Peyer's patch (tissue), 4 donors: ENCODE measurements around the gene SUPT20H. TPM values are rescaled to one million over a fixed set of nuclear protein-coding genes. Genes with fewer than 3 reads are reported as not detected.

Experiments used
- DNase-seq, 3 donors: peaks; one replicate each; pipeline ENCODE4 v3.0.0-alpha.2; 2017 to 2019
- H3K27ac ChIP-seq, 4 donors: fragments of 200-600 bp; sonication (generic); one replicate each; pipeline ENCODE4 v1.5.1; 2016 to 2019
- H3K27me3 ChIP-seq, 2 donors: fragments of 200-600 bp; sonication (generic); one replicate each; pipeline ENCODE4 v1.5.1; 2019
- H3K36me3 ChIP-seq, 3 donors: fragments of 200-600 bp; sonication (generic); one replicate each; pipeline ENCODE4 v1.5.1; 2016 to 2019
- H3K4me1 ChIP-seq, 4 donors: fragments of 200-600 bp; sonication (generic); one replicate each; pipeline ENCODE4 v1.5.1; 2016 to 2019
- H3K4me3 ChIP-seq, 4 donors: fragments of 200-600 bp; sonication (generic); 1 replicate in 3 of 4; 2 replicates in 1 of 4; pipeline ENCODE4 v1.5.1; 2016 to 2019; ENCODE audit warnings: mild to moderate bottlenecking in 1 of 4
- H3K9me3 ChIP-seq, 4 donors: fragments of 200-600 bp; sonication (generic); one replicate each; pipeline ENCODE4 v1.5.1; 2016 to 2019; ENCODE audit warnings: mild to moderate bottlenecking in 1 of 4
- POLR2A ChIP-seq, 2 donors: fragments of 450-650 bp; IDR thresholded peaks; one replicate each; pipeline ENCODE4 v1.5.1; 2017; ENCODE audit warnings: antibody characterized with exemption in 2 of 2, mild to moderate bottlenecking in 2 of 2, moderate library complexity in 2 of 2
- total RNA-seq, 4 donors: library from RNA; depleted of rRNA; stranded (reverse); fragments of >200 nt; gene quantifications; one replicate each; pipeline ENCODE4 v1.1.0, GENCODE V29; 2016
- TF ChIP-seq, protein P1 (sequence below), 6 experiments: fragments of 450-650 bp in 4 of 6; fragments of 200-600 bp in 2 of 6; sonication (generic) in 1 of 6; IDR thresholded peaks; one replicate each; pipeline ENCODE4 v1.5.1; 2017 to 2019; ENCODE audit warnings: antibody characterized with exemption in 6 of 6, mild to moderate bottlenecking in 3 of 6, moderate library complexity in 1 of 6

Gene SUPT20H
- total RNA-seq, 4 donors from 2014 or later: 46.1 to 81.7 (median 61.7) TPM

DNA sequence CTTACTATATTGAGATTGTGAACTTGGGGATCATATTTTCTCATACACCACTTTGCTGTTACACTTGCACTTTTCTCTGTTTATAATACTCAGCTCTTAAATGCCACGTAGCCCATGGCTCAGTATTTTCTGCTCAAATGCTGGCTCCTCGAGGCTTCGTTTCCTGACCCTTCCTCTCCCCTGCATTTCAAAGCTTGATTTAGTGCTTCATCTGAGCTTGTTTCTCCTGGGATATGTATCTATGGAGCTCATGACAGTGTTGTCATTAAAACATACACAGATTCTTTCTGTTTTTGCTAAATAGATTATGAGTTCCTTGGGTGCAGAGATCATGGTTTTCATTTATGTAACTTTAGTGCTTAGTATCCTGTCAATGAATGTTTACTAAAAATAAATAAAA lies 34.6 kb upstream of the SUPT20H start:
- Histone ChIP-seq H3K9me3 (no peaks in the 10 kb centered on the region), H3K27ac (no peak overlapping the region), H3K36me3 (no peaks in the 10 kb centered on the region), H3K27me3 (no peaks in the 10 kb centered on the region), H3K4me3 (no peak overlapping the region), H3K4me1 (no peaks in the 10 kb centered on the region)
- no peak for DNase-seq
- no peak for TF ChIP-seq POLR2A (IDR thresholded peaks at IDR 0.05)
- TF ChIP-seq, protein P1, sequence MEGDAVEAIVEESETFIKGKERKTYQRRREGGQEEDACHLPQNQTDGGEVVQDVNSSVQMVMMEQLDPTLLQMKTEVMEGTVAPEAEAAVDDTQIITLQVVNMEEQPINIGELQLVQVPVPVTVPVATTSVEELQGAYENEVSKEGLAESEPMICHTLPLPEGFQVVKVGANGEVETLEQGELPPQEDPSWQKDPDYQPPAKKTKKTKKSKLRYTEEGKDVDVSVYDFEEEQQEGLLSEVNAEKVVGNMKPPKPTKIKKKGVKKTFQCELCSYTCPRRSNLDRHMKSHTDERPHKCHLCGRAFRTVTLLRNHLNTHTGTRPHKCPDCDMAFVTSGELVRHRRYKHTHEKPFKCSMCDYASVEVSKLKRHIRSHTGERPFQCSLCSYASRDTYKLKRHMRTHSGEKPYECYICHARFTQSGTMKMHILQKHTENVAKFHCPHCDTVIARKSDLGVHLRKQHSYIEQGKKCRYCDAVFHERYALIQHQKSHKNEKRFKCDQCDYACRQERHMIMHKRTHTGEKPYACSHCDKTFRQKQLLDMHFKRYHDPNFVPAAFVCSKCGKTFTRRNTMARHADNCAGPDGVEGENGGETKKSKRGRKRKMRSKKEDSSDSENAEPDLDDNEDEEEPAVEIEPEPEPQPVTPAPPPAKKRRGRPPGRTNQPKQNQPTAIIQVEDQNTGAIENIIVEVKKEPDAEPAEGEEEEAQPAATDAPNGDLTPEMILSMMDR (IDR thresholded peaks at IDR 0.05): no peak

DNA sequence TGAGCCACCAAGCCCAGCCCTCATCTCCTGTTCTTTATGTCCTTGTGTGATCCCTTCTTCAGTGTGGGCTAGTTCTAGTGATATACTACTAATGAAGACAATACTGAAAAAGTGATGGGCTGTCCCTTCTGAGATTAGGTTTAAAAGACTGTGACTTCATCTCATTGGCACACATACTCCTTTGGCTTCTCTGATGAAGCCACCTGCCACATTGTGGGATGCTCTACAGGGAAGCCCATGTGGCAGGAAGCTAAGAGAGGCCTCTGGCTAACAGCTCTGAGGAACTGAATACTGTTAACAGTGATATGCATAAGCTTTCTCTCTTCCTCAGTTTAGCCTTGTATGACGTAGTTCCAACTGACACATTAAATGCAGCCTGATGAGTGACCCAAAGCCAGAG lies 32.3 kb upstream of the SUPT20H start:
- Histone ChIP-seq H3K4me1 (no peaks in the 10 kb centered on the region), H3K36me3 (no peaks in the 10 kb centered on the region), H3K27me3 (no peaks in the 10 kb centered on the region), H3K27ac (no peak overlapping the region), H3K4me3 (no peak overlapping the region), H3K9me3 (no peaks in the 10 kb centered on the region)
- DNase-seq: no peak
- TF ChIP-seq POLR2A (IDR thresholded peaks at IDR 0.05): no peak
- TF ChIP-seq, protein P1 (IDR thresholded peaks at IDR 0.05): no peak

DNA sequence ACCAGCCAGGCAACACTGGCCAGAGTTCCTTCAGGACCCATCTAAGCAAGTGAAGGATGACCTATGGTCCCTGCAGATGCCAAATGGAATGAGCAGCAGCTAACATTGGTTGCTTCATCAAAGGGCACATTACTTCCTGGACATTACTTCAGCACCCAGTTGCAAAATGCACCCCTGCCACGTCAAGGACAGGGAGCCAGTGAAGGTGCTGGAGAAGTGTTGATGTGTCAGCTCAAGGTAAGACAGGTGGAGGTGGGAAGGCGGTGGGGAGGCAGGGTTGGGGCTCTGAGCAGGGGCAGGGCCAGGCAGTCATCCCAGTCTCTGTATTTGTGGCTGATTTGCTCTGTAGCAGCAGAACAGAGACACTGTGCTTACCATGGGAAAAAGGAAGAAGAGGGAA lies 31.4 kb upstream of the SUPT20H start:
- no peaks in the 10 kb centered on the region for H3K9me3 ChIP-seq
- no peaks in the 10 kb centered on the region for H3K27me3 ChIP-seq
- no peaks in the 10 kb centered on the region for H3K4me1 ChIP-seq
- DNase-seq: no peak
- no peak for TF ChIP-seq POLR2A (IDR thresholded peaks at IDR 0.05)
- TF ChIP-seq, protein P1 (IDR thresholded peaks at IDR 0.05): no peak
- no peak overlapping the region for H3K4me3 ChIP-seq
- H3K27ac ChIP-seq: no peak overlapping the region
- no peaks in the 10 kb centered on the region for H3K36me3 ChIP-seq

DNA sequence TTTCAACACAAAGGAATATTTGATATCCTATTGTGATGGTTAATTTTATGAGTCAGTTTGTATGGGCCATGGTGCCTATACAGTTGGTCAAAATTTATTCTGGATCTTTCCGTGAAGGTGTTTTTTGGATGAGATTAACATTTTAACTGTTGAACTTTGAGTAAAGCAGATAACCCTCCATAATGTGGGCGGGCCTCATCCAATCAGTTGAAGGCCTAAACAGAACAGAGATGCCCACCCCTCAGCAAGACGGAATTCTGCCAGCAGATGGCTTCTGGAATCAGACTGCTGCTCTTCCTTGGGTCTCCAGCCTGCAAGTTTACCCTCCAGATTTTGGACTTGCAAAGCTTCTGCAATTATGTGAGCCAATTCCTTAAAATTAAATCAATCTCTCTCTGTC lies 30.0 kb upstream of the SUPT20H start:
- Histone ChIP-seq H3K27me3 (no peaks in the 10 kb centered on the region), H3K4me3 (no peak overlapping the region), H3K27ac (no peak overlapping the region), H3K9me3 (no peaks in the 10 kb centered on the region), H3K36me3 (no peaks in the 10 kb centered on the region), H3K4me1 (no peaks in the 10 kb centered on the region)
- DNase-seq: no peak
- no peak for TF ChIP-seq POLR2A (IDR thresholded peaks at IDR 0.05)
- TF ChIP-seq, protein P1 (IDR thresholded peaks at IDR 0.05): no peak

DNA sequence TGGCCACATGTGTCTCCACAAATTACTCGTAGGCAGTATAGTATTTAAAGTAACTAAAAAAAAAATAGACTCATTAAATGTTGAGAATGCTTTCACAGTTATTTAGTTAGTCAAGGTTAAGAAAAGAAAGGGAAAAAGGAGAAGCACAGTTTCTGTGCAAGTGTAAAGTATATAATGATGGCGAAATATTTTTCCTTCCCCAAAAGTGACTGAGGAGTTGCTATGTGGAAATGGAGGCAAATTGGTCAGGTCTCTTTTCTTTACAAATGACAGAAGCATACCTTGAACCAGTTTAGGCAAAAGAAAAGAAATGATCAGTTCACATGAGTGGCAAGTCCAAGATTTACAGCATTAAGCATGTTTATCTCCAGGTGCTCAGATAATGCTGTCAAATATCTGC lies 28.0 kb upstream of the SUPT20H start:
- no peaks in the 10 kb centered on the region for H3K27me3 ChIP-seq
- no peak overlapping the region for H3K4me3 ChIP-seq
- no peak overlapping the region for H3K27ac ChIP-seq
- no peaks in the 10 kb centered on the region for H3K9me3 ChIP-seq
- H3K36me3 ChIP-seq: no peaks in the 10 kb centered on the region
- H3K4me1 ChIP-seq: no peaks in the 10 kb centered on the region
- DNase-seq: no peak
- TF ChIP-seq, protein P1 (IDR thresholded peaks at IDR 0.05): no peak
- no peak for TF ChIP-seq POLR2A (IDR thresholded peaks at IDR 0.05)

DNA sequence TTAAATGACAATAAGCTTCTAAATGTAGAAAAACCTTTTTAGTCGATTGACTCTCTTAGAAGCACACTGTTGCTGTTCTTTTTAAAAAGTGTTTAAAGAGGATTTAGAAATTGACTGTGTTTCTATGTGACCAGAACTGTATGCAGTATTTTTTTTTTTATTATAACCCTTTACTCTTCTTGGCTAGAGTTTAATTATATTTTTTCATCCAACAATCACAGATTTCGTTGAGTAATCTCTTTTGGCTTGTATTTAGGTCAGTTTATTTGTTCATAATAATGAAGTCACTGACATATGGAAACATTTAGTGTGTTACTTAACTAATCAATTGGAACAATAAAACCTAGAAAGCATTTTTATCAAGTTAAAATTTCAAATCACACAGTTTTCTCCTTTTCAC lies 26.1 kb upstream of the SUPT20H start:
- no peak for DNase-seq
- H3K4me1 ChIP-seq: no peaks in the 10 kb centered on the region
- TF ChIP-seq, protein P1 (IDR thresholded peaks at IDR 0.05): no peak
- TF ChIP-seq POLR2A (IDR thresholded peaks at IDR 0.05): no peak
- no peak overlapping the region for H3K27ac ChIP-seq
- H3K27me3 ChIP-seq: no peaks in the 10 kb centered on the region
- no peaks in the 10 kb centered on the region for H3K9me3 ChIP-seq
- no peak overlapping the region for H3K4me3 ChIP-seq
- H3K36me3 ChIP-seq: no peaks in the 10 kb centered on the region
